Peyer's patch (tissue), 4 donors: ENCODE measurements around the gene FANCI. TPM values are rescaled to one million over a fixed set of nuclear protein-coding genes. Genes with fewer than 3 reads are reported as not detected.

Experiments
- DNase-seq, 3 donors: peaks; one replicate each; pipeline ENCODE4 v3.0.0-alpha.2; 2017 to 2019
- H3K27ac ChIP-seq, 4 donors: fragments of 200-600 bp; sonication (generic); one replicate each; pipeline ENCODE4 v1.5.1; 2016 to 2019
- H3K27me3 ChIP-seq, 2 donors: fragments of 200-600 bp; sonication (generic); one replicate each; pipeline ENCODE4 v1.5.1; 2019
- H3K36me3 ChIP-seq, 3 donors: fragments of 200-600 bp; sonication (generic); one replicate each; pipeline ENCODE4 v1.5.1; 2016 to 2019
- H3K4me1 ChIP-seq, 4 donors: fragments of 200-600 bp; sonication (generic); one replicate each; pipeline ENCODE4 v1.5.1; 2016 to 2019
- H3K4me3 ChIP-seq, 4 donors: fragments of 200-600 bp; sonication (generic); 1 replicate in 3 of 4; 2 replicates in 1 of 4; pipeline ENCODE4 v1.5.1; 2016 to 2019; ENCODE audit warnings: mild to moderate bottlenecking in 1 of 4
- H3K9me3 ChIP-seq, 4 donors: fragments of 200-600 bp; sonication (generic); one replicate each; pipeline ENCODE4 v1.5.1; 2016 to 2019; ENCODE audit warnings: mild to moderate bottlenecking in 1 of 4
- POLR2A ChIP-seq, 2 donors: fragments of 450-650 bp; IDR thresholded peaks; one replicate each; pipeline ENCODE4 v1.5.1; 2017; ENCODE audit warnings: antibody characterized with exemption in 2 of 2, mild to moderate bottlenecking in 2 of 2, moderate library complexity in 2 of 2
- total RNA-seq, 4 donors: library from RNA; depleted of rRNA; stranded (reverse); fragments of >200 nt; gene quantifications; one replicate each; pipeline ENCODE4 v1.1.0, GENCODE V29; 2016
- TF ChIP-seq, protein P1 (sequence below), 6 experiments: fragments of 450-650 bp in 4 of 6; fragments of 200-600 bp in 2 of 6; sonication (generic) in 1 of 6; IDR thresholded peaks; one replicate each; pipeline ENCODE4 v1.5.1; 2017 to 2019; ENCODE audit warnings: antibody characterized with exemption in 6 of 6, mild to moderate bottlenecking in 3 of 6, moderate library complexity in 1 of 6

Gene FANCI
- total RNA-seq, 4 donors from 2014 or later, result 5.6 to 75.9 (median 10.8) TPM

GRCh38 chr15:89197503-89197971 lies 46.2 kb upstream of the FANCI start:
- H3K36me3 ChIP-seq, result peaks cover 0 to 66% (median 4%) of the 10 kb centered on the region in 3 donors
- TF ChIP-seq POLR2A (IDR thresholded peaks at IDR 0.05), result no peak
- TF ChIP-seq, protein P1, sequence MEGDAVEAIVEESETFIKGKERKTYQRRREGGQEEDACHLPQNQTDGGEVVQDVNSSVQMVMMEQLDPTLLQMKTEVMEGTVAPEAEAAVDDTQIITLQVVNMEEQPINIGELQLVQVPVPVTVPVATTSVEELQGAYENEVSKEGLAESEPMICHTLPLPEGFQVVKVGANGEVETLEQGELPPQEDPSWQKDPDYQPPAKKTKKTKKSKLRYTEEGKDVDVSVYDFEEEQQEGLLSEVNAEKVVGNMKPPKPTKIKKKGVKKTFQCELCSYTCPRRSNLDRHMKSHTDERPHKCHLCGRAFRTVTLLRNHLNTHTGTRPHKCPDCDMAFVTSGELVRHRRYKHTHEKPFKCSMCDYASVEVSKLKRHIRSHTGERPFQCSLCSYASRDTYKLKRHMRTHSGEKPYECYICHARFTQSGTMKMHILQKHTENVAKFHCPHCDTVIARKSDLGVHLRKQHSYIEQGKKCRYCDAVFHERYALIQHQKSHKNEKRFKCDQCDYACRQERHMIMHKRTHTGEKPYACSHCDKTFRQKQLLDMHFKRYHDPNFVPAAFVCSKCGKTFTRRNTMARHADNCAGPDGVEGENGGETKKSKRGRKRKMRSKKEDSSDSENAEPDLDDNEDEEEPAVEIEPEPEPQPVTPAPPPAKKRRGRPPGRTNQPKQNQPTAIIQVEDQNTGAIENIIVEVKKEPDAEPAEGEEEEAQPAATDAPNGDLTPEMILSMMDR (IDR thresholded peaks at IDR 0.05), result no peak
- H3K9me3 ChIP-seq, result no peaks in the 10 kb centered on the region
- no peak overlapping the region for H3K27ac ChIP-seq
- H3K4me3 ChIP-seq, result no peak overlapping the region
- H3K27me3 ChIP-seq, result no peaks in the 10 kb centered on the region
- no peaks in the 10 kb centered on the region for H3K4me1 ChIP-seq
- no peak for DNase-seq

GRCh38 chr15:89198196-89198595 lies 45.6 kb upstream of the FANCI start:
- H3K36me3 ChIP-seq, result peaks cover 0 to 60% (median 1%) of the 10 kb centered on the region in 3 donors
- no peak overlapping the region for H3K27ac ChIP-seq
- DNase-seq, result no peak

DNA sequence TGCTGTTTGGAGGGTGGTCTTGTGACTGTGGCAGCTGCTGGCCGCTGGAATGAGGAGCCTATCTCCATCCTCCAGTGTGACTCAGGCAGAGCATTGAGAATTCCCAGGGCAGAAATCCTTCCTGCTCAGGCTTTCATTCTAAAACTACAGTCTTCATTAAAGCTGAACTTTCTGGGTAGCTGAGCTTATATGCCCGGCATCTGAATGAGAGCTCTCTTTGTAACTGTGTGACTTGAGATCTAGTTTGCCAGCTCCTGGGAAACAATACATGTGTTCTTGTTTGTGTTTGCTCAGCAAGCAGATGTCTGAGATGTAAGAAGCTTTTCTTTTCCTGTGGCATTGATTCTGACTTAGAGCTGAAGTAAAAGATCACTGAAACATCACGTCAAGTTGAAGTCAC lies 44.8 kb upstream of the FANCI start:
- Histone ChIP-seq H3K4me1 (no peaks in the 10 kb centered on the region), H3K27me3 (no peaks in the 10 kb centered on the region), H3K27ac (no peak overlapping the region), H3K36me3 (peaks cover 0 to 53% (median 0%) of the 10 kb centered on the region in 3 donors), H3K4me3 (no peak overlapping the region), H3K9me3 (no peaks in the 10 kb centered on the region)
- TF ChIP-seq, protein P1 (IDR thresholded peaks at IDR 0.05), result no peak
- no peak for DNase-seq

More at GRCh38 chr15:89198196-89198595, 45.6 kb upstream of the FANCI start:
- H3K27me3 ChIP-seq, result no peaks in the 10 kb centered on the region
- H3K4me1 ChIP-seq, result no peaks in the 10 kb centered on the region
- TF ChIP-seq, protein P1 (IDR thresholded peaks at IDR 0.05), result no peak
- TF ChIP-seq POLR2A (IDR thresholded peaks at IDR 0.05), result no peak
- H3K9me3 ChIP-seq, result no peaks in the 10 kb centered on the region
- no peak overlapping the region for H3K4me3 ChIP-seq

GRCh38 chr15:89199746-89200145 lies 44.0 kb upstream of the FANCI start:
- no peak for DNase-seq
- TF ChIP-seq, protein P1 (IDR thresholded peaks at IDR 0.05), result no peak
- TF ChIP-seq POLR2A (IDR thresholded peaks at IDR 0.05), result no peak
- H3K27me3 ChIP-seq, result no peaks in the 10 kb centered on the region
- H3K4me3 ChIP-seq, result no peak overlapping the region
- H3K36me3 ChIP-seq, result peaks cover 0 to 44% (median 0%) of the 10 kb centered on the region in 3 donors
- H3K9me3 ChIP-seq, result no peaks in the 10 kb centered on the region
- H3K27ac ChIP-seq, result no peak overlapping the region
- H3K4me1 ChIP-seq, result no peaks in the 10 kb centered on the region

DNA sequence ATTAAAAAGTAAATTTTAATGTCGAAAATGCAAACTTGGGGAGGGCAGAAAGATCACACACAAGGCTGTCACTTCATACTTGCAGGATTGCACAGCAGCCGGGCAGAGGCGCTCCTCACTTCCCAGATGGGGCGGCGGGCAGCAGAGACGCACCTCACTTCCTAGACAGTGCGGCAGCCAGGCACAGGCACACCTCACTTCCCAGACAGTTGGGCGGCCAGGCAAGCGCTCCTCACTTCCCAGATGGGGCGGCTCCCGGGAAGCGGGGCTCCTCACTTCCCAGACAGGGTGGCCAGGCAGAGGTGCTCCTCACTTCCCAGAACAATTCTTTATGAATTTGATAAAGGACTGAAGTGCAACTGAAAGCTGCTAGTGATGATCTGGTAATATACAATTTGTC lies 43.6 kb upstream of the FANCI start:
- H3K27ac ChIP-seq, result no peak overlapping the region
- no peaks in the 10 kb centered on the region for H3K9me3 ChIP-seq
- no peaks in the 10 kb centered on the region for H3K4me1 ChIP-seq
- no peak overlapping the region for H3K4me3 ChIP-seq
- H3K36me3 ChIP-seq, result peaks cover 0 to 40% (median 0%) of the 10 kb centered on the region in 3 donors
- no peak for TF ChIP-seq POLR2A (IDR thresholded peaks at IDR 0.05)
- TF ChIP-seq, protein P1 (IDR thresholded peaks at IDR 0.05), result no peak
- DNase-seq, result peak in 1 of 3 donors; percentile 39
- no peaks in the 10 kb centered on the region for H3K27me3 ChIP-seq
